ENCODE data around the gene VPS4A. TPM values are rescaled to one million over a fixed set of nuclear protein-coding genes. Genes with fewer than 3 reads are reported as not detected.

The VPS4A gene
- polyA plus RNA-seq, 1 donor from 2014 or later = 46.3 TPM

- no peak for TF ChIP-seq REST (IDR thresholded peaks at IDR 0.05; ENCODE audit: borderline replicate concordance)
- no peak for TF ChIP-seq EZH2 (IDR thresholded peaks at IDR 0.05; ENCODE audit: borderline replicate concordance, insufficient read depth, low read length, poor library complexity, severe bottlenecking)
- TF ChIP-seq TAF1 (IDR thresholded peaks at IDR 0.05; ENCODE audit: low read depth) = no peak
- no peaks in the 10 kb centered on the region for H3K27me3 ChIP-seq (ENCODE audit: insufficient read depth, low read depth, low read length)
- H3K4me2 ChIP-seq (ENCODE audit: low read length) = no peak overlapping the region
These were observed 38.1 kb upstream of the VPS4A start for GRCh38 chr16:69273009-69273408.

GRCh38 chr16:69274699-69275235 lies 36.4 kb upstream of the VPS4A start:
- no peaks in the 10 kb centered on the region for H3K27me3 ChIP-seq (ENCODE audit: insufficient read depth, low read depth, low read length)
- TF ChIP-seq SMC3 (conservative IDR thresholded peaks at IDR 0.05; ENCODE audit: poor library complexity) (no peak), POLR2AphosphoS5 (IDR thresholded peaks at IDR 0.05) (no peak), CTCF (IDR thresholded peaks at IDR 0.05; ENCODE audit: poor library complexity, severe bottlenecking) (no peak), RAD21 (conservative IDR thresholded peaks at IDR 0.05) (no peak), EP300 (conservative IDR thresholded peaks at IDR 0.05; ENCODE audit: poor library complexity, severe bottlenecking) (no peak), EZH2 (IDR thresholded peaks at IDR 0.05; ENCODE audit: borderline replicate concordance, insufficient read depth, low read length, poor library complexity, severe bottlenecking) (no peak), MXI1 (conservative IDR thresholded peaks at IDR 0.05; ENCODE audit: poor library complexity, severe bottlenecking) (no peak), REST (IDR thresholded peaks at IDR 0.05; ENCODE audit: borderline replicate concordance) (no peak), TAF1 (IDR thresholded peaks at IDR 0.05; ENCODE audit: low read depth) (no peak)
- H3K36me3 ChIP-seq (ENCODE audit: insufficient read depth, low read length) = no peaks in the 10 kb centered on the region
- H3K4me3 ChIP-seq (ENCODE audit: low read length) = no peak overlapping the region
- no peak overlapping the region for H3K27ac ChIP-seq (ENCODE audit: low read length)
- no peaks in the 10 kb centered on the region for H4K20me1 ChIP-seq (ENCODE audit: insufficient read depth)
- H3K4me2 ChIP-seq (ENCODE audit: low read length) = no peak overlapping the region
- no peaks in the 10 kb centered on the region for H3F3A ChIP-seq (ENCODE audit: insufficient read depth, low read length, poor library complexity, severe bottlenecking)
- H2AFZ ChIP-seq (ENCODE audit: low read depth, low read length) = no peak overlapping the region
- H3K9me2 ChIP-seq (ENCODE audit: insufficient read depth, low read length) = no peaks in the 10 kb centered on the region
- no peak overlapping the region for H3K9ac ChIP-seq (ENCODE audit: low read length)
- H3K9me3 ChIP-seq (ENCODE audit: low read length) = no peaks in the 10 kb centered on the region
- H3K79me2 ChIP-seq (replicated peaks; ENCODE audit: insufficient read depth, low read length) = no peaks in the 10 kb centered on the region

More at GRCh38 chr16:69273009-69273408, 38.1 kb upstream of the VPS4A start:
- no peaks in the 10 kb centered on the region for H3F3A ChIP-seq (ENCODE audit: insufficient read depth, low read length, poor library complexity, severe bottlenecking)
- no peak overlapping the region for H3K27ac ChIP-seq (ENCODE audit: low read length)
- no peaks in the 10 kb centered on the region for H3K9me3 ChIP-seq (ENCODE audit: low read length)
- H3K9me2 ChIP-seq (ENCODE audit: insufficient read depth, low read length) = no peaks in the 10 kb centered on the region
- H3K79me2 ChIP-seq (replicated peaks; ENCODE audit: insufficient read depth, low read length) = no peaks in the 10 kb centered on the region
- H4K20me1 ChIP-seq (ENCODE audit: insufficient read depth) = no peaks in the 10 kb centered on the region
- no peak overlapping the region for H3K9ac ChIP-seq (ENCODE audit: low read length)
- no peak overlapping the region for H3K4me3 ChIP-seq (ENCODE audit: low read length)
- H3K36me3 ChIP-seq (ENCODE audit: insufficient read depth, low read length) = no peaks in the 10 kb centered on the region
- no peak overlapping the region for H2AFZ ChIP-seq (ENCODE audit: low read depth, low read length)
